CD4-positive, alpha-beta T cell (primary cell): ENCODE measurements around the gene SEMA5A. TPM values are rescaled to one million over a fixed set of nuclear protein-coding genes. Genes with fewer than 3 reads are reported as not detected.

Experiments used
- ATAC-seq: fragments of 200-7000 bp; cut with Tn5 transposase; one replicate; pipeline ENCODE4 v1.10.0; 2022; ENCODE audit warnings: mild to moderate bottlenecking; ENCODE audit not compliant: poor library complexity
- CTCF ChIA-PET: fragments of 350-600 bp; sonication (Branson Sonifier 250); formaldehyde crosslinking; loops from one replicate; lab custom pipeline; 2021; ENCODE audit warnings: antibody characterized with exemption, inconsistent platforms; lab: Charles Lee
- POLR2A ChIA-PET: fragments of 350-600 bp; sonication (Branson Sonifier 250); formaldehyde crosslinking; loops from one replicate; lab custom pipeline; 2021; ENCODE audit warnings: antibody characterized with exemption, inconsistent platforms; lab: Charles Lee
- DNase-seq, 14 experiments: peaks; one replicate each; pipeline ENCODE4 v3.0.0-alpha.2; 2013 to 2020; ENCODE audit warnings: mixed read lengths in 2 of 14
- H3K27ac ChIP-seq, 2 donors: one replicate each; pipeline versions ENCODE4 v1.5.1 to v1.7.0; 2013; ENCODE audit warnings: low read length in 2 of 2, low read depth in 1 of 2, mild to moderate bottlenecking in 1 of 2
- H3K27me3 ChIP-seq, 2 experiments: 1 replicate in 1 of 2; 2 replicates in 1 of 2; pipeline versions ENCODE4 v1.6.1 to v1.7.0; 2013; ENCODE audit warnings: low read length in 2 of 2, control low read depth in 1 of 2, mild to moderate bottlenecking in 1 of 2, moderate library complexity in 1 of 2; ENCODE audit not compliant: insufficient read depth in 2 of 2, control insufficient read depth in 1 of 2
- H3K36me3 ChIP-seq: one replicate; pipeline ENCODE4 v1.6.1; 2013; ENCODE audit warnings: low read length, control low read depth; ENCODE audit not compliant: insufficient read depth
- H3K4me1 ChIP-seq: one replicate; pipeline ENCODE4 v1.6.1; 2013; ENCODE audit warnings: low read length, control low read depth; ENCODE audit not compliant: insufficient read depth
- H3K4me3 ChIP-seq: one replicate; pipeline ENCODE4 v1.5.1; 2013; ENCODE audit warnings: mild to moderate bottlenecking, low read length, moderate library complexity
- H3K9me3 ChIP-seq, 2 experiments: 1 replicate in 1 of 2; 2 replicates in 1 of 2; pipeline versions ENCODE4 v1.6.1 to v1.7.0; 2013; ENCODE audit warnings: low read length in 2 of 2, mild to moderate bottlenecking in 2 of 2, control low read depth in 1 of 2, moderate library complexity in 1 of 2; ENCODE audit not compliant: control insufficient read depth in 1 of 2, insufficient read depth in 1 of 2
- H3K27ac Mint-ChIP-seq: one replicate; pipeline ENCODE4 v1.8.0; 2020; ENCODE audit warnings: mixed read lengths
- H3K27me3 Mint-ChIP-seq: one replicate; pipeline ENCODE4 v1.8.0; 2021; ENCODE audit warnings: mixed read lengths
- H3K36me3 Mint-ChIP-seq: one replicate; pipeline ENCODE4 v1.8.0; 2021; ENCODE audit warnings: low read depth, mixed read lengths
- H3K4me1 Mint-ChIP-seq: one replicate; pipeline ENCODE4 v1.8.0; 2021; ENCODE audit warnings: low read depth, mixed read lengths
- H3K4me3 Mint-ChIP-seq: one replicate; pipeline ENCODE4 v1.8.0; 2020; ENCODE audit warnings: mild to moderate bottlenecking, mixed read lengths
- H3K9me3 Mint-ChIP-seq: one replicate; pipeline ENCODE4 v1.8.0; 2020; ENCODE audit warnings: mixed read lengths
- intact Hi-C, 2 experiments: fragments of 100-400 bp; cut with DNase I in 1 of 2; cut with micrococcal nuclease in 1 of 2; formaldehyde crosslinking; loops; one replicate each; pipeline versions ENCODE4 v1.15.1 to v1.9.0; 2023 to 2025; cut with DNase I, micrococcal nuclease
- total RNA-seq, 174 experiments: library from RNA in 2 of 174; stranded (reverse) in 2 of 174; gene quantifications; one replicate each; pipeline ENCODE4 v1.2.3 and lab custom pipeline; 2021 to 2026
- TF ChIP-seq, protein P1 (sequence below): fragments of 200-600 bp; IDR thresholded peaks from one replicate; pipeline ENCODE4 v1.8.0; 2022; ENCODE audit warnings: antibody characterized with exemption, mild to moderate bottlenecking

Gene SEMA5A
- total RNA-seq, 2 experiments from 2014 or later = 2.0 to 2.9 TPM

DNA sequence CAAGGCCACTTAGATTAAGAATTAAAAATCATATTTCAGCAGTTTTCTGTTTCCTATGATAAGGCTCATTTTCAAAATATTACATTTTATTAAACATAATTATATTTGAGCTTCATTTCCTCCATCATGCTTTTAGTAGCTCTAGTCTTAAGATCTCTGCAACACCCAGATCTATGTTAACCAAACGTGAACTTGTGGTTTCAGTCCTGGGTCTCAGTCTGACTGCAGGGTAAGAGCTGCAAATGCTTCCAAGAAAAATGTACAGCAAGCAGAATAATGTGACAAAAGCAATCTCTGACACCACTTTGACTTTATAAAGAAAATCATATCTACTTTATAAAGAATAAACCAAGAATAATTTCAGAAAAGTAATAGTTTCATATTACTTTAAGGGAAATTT, 512.4 kb downstream of the SEMA5A start:
- ChIA-PET CTCF (no interaction called here), POLR2A (no interaction called here)
- Histone ChIP-seq H3K9me3 (no peaks in the 10 kb centered on the region), H3K27ac (no peak overlapping the region), H3K36me3 (no peaks in the 10 kb centered on the region), H3K4me1 (no peaks in the 10 kb centered on the region), H3K4me3 (no peak overlapping the region), H3K27me3 (no peaks in the 10 kb centered on the region)
- H3K4me1 Mint-ChIP-seq = no peaks in the 10 kb centered on the region
- H3K27ac Mint-ChIP-seq = no peak overlapping the region
- no peak overlapping the region for H3K4me3 Mint-ChIP-seq
- ATAC-seq = no peak
- no peaks in the 10 kb centered on the region for H3K36me3 Mint-ChIP-seq
- peaks cover 2% of the 10 kb centered on the region for H3K9me3 Mint-ChIP-seq
- TF ChIP-seq, protein P1, sequence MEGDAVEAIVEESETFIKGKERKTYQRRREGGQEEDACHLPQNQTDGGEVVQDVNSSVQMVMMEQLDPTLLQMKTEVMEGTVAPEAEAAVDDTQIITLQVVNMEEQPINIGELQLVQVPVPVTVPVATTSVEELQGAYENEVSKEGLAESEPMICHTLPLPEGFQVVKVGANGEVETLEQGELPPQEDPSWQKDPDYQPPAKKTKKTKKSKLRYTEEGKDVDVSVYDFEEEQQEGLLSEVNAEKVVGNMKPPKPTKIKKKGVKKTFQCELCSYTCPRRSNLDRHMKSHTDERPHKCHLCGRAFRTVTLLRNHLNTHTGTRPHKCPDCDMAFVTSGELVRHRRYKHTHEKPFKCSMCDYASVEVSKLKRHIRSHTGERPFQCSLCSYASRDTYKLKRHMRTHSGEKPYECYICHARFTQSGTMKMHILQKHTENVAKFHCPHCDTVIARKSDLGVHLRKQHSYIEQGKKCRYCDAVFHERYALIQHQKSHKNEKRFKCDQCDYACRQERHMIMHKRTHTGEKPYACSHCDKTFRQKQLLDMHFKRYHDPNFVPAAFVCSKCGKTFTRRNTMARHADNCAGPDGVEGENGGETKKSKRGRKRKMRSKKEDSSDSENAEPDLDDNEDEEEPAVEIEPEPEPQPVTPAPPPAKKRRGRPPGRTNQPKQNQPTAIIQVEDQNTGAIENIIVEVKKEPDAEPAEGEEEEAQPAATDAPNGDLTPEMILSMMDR = no peak
- no peaks in the 10 kb centered on the region for H3K27me3 Mint-ChIP-seq
- DNase-seq = no peak
- intact Hi-C loops = no loop called here

DNA sequence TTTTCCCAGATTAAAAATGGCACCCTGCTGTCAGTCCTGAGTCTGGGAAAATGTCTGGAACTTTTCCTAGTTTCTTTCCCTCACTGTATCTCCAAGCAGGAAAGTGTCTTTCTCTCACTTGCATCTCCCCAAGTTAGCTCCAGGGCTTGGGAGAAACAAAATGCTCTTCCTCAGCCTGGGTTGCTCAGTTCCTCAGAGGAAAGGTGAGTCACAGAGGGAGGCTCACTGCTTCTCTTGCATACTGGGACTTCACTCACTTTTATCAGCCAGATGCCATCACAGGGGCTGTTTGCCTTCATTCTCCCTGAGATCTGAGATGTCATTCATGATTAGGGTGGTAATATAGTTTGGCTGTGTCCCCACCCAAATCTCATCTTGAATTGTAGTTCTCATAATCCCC, 519.9 kb downstream of the SEMA5A start:
- no peaks in the 10 kb centered on the region for H3K4me1 ChIP-seq
- TF ChIP-seq, protein P1 = no peak

DNA sequence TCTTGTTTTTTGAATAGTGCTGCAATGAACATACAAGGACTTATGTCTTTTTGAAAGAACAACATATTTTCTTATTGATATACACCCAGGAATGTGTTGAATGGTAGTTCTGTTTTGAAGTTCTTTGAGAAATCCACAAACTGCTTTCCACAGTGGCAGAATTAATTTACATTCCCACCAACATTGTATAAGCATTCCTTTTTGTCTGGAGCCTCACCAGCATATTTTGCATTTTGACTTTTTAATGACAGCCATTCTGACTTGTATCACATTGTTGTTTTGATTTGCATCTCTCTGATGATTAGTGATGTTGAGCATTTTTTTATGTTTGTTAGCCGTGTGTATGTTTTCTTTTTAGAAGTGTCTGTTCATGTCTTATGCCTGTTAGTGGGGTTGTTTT, 524.9 kb downstream of the SEMA5A start:
- no peak overlapping the region for H3K4me3 ChIP-seq
- TF ChIP-seq, protein P1 = no peak
- H3K4me1 ChIP-seq = no peaks in the 10 kb centered on the region
- Mint-ChIP-seq H3K36me3 (no peaks in the 10 kb centered on the region), H3K9me3 (peaks cover 8% of the 10 kb centered on the region), H3K27ac (no peak overlapping the region), H3K4me3 (no peak overlapping the region), H3K4me1 (no peaks in the 10 kb centered on the region), H3K27me3 (no peaks in the 10 kb centered on the region)
- peaks cover 1 to 8% of the 10 kb centered on the region in 2 experiments for H3K9me3 ChIP-seq
- H3K36me3 ChIP-seq = no peaks in the 10 kb centered on the region
- CTCF ChIA-PET = no interaction called here
- no peak for DNase-seq
- POLR2A ChIA-PET = no interaction called here
- no peak overlapping the region for H3K27ac ChIP-seq
- no peak for ATAC-seq
- intact Hi-C loops = no loop called here
- H3K27me3 ChIP-seq = no peaks in the 10 kb centered on the region

More for the DNA sequence above, 519.9 kb downstream of the SEMA5A start:
- CTCF ChIA-PET = no interaction called here
- Mint-ChIP-seq H3K4me3 (no peak overlapping the region), H3K36me3 (no peaks in the 10 kb centered on the region), H3K27me3 (no peaks in the 10 kb centered on the region), H3K27ac (no peak overlapping the region), H3K9me3 (peaks cover 19% of the 10 kb centered on the region), H3K4me1 (no peaks in the 10 kb centered on the region)
- ATAC-seq (no peak), DNase-seq (no peak)
- Histone ChIP-seq H3K36me3 (no peaks in the 10 kb centered on the region), H3K9me3 (peaks cover 4 to 12% of the 10 kb centered on the region in 2 experiments), H3K27me3 (no peaks in the 10 kb centered on the region), H3K4me3 (no peak overlapping the region), H3K27ac (no peak overlapping the region)
- POLR2A ChIA-PET = no interaction called here
- intact Hi-C loops = no loop called here
